Kidney (tissue), 14 donors: ENCODE data around the gene MRPS34. TPM values are rescaled to one million over a fixed set of nuclear protein-coding genes. Genes with fewer than 3 reads are reported as not detected.
A peak's percentile ranks its signal among the peaks of the same experiment; 100 is the strongest.

ENCODE experiments used
- DNase-seq, 5 donors: peaks; one replicate each; pipeline ENCODE4 v3.0.0-alpha.2; 2013 to 2020
- FAIRE-seq: peaks from 2 replicates; lab custom pipeline; 2012; peaks lifted over from hg19 to GRCh38; lab: Jason Lieb, UNC
- H3K27ac ChIP-seq, 2 donors: one replicate each; pipeline ENCODE4 v1.7.0; 2013; ENCODE audit warnings: low read depth in 2 of 2, low read length in 2 of 2, inconsistent platforms in 1 of 2
- H3K27me3 ChIP-seq: one replicate; pipeline ENCODE4 v1.7.1; 2013; ENCODE audit warnings: low read length, inconsistent platforms; ENCODE audit not compliant: control insufficient read depth, insufficient read depth
- H3K36me3 ChIP-seq, 3 donors: one replicate each; pipeline versions ENCODE4 v1.7.0 to v1.7.1; 2013; ENCODE audit warnings: low read length in 3 of 3, control low read depth in 1 of 3, inconsistent platforms in 1 of 3; ENCODE audit not compliant: insufficient read depth in 3 of 3, control insufficient read depth in 2 of 3
- H3K4me1 ChIP-seq, 3 donors: one replicate each; pipeline versions ENCODE4 v1.7.0 to v1.7.1; 2013; ENCODE audit warnings: low read length in 3 of 3, inconsistent platforms in 1 of 3, low read depth in 1 of 3; ENCODE audit not compliant: control insufficient read depth in 2 of 3, insufficient read depth in 2 of 3
- H3K4me3 ChIP-seq, 3 donors: one replicate each; pipeline versions ENCODE4 v1.7.0 to v1.8.1; 2013; ENCODE audit warnings: low read length in 3 of 3, control low read depth in 1 of 3, inconsistent platforms in 1 of 3
- H3K9ac ChIP-seq, 3 donors: one replicate each; pipeline versions ENCODE4 v1.7.0 to v1.7.1; 2013; ENCODE audit warnings: low read length in 3 of 3, control low read depth in 1 of 3, inconsistent platforms in 1 of 3
- H3K9me3 ChIP-seq, 3 donors: one replicate each; pipeline versions ENCODE4 v1.7.0 to v1.7.1; 2013; ENCODE audit warnings: low read length in 3 of 3, control low read depth in 1 of 3, inconsistent platforms in 1 of 3; ENCODE audit not compliant: control insufficient read depth in 2 of 3, insufficient read depth in 1 of 3
- intact Hi-C: fragments of 100-400 bp; cut with DNase I; formaldehyde crosslinking; loops from one replicate; pipeline ENCODE4 v1.11.1; 2022
- polyA plus RNA-seq: library from polyadenylated mRNA; stranded (reverse); fragments of 350-450 nt; fragmentation: Illumina TruSeq; extraction: RNeasy Lipid Tissue Mini Kit (QIAGEN cat#74804); gene quantifications from one replicate; pipeline ENCODE4 v1.2.3, GENCODE V29; 2014; ENCODE audit warnings: low read depth, low replicate concordance; ENCODE audit not compliant: insufficient read depth
- total RNA-seq: library from RNA; stranded (reverse); fragmentation: NEBNext Ultra II Directional; extraction: Animal tissue kit (Norgen Biotek cat#: 25700); gene quantifications from one replicate; pipeline ENCODE4 v1.2.1, GENCODE V29; 2021
- TF ChIP-seq, protein P1 (sequence below): IDR thresholded peaks from 3 replicates; pipeline ENCODE4 v1.5.1; 2012; ENCODE audit warnings: mild to moderate bottlenecking, moderate library complexity, borderline replicate concordance; ENCODE audit not compliant: insufficient read depth; ENCODE audit errors: extremely low read depth
- donor health status: control.
- donor health status: control.
- donor health status: control.
- donor health status: control.
- donor health status: control.
- donor health status: DM: yes; HTN: yes; CAD: no.
- donor health status: Normal renal cell carcinoma (clear cell type).

MRPS34 gene
- total and polyA plus RNA-seq, 2 donors from 2014 or later = 61.7 to 187 TPM

DNA sequence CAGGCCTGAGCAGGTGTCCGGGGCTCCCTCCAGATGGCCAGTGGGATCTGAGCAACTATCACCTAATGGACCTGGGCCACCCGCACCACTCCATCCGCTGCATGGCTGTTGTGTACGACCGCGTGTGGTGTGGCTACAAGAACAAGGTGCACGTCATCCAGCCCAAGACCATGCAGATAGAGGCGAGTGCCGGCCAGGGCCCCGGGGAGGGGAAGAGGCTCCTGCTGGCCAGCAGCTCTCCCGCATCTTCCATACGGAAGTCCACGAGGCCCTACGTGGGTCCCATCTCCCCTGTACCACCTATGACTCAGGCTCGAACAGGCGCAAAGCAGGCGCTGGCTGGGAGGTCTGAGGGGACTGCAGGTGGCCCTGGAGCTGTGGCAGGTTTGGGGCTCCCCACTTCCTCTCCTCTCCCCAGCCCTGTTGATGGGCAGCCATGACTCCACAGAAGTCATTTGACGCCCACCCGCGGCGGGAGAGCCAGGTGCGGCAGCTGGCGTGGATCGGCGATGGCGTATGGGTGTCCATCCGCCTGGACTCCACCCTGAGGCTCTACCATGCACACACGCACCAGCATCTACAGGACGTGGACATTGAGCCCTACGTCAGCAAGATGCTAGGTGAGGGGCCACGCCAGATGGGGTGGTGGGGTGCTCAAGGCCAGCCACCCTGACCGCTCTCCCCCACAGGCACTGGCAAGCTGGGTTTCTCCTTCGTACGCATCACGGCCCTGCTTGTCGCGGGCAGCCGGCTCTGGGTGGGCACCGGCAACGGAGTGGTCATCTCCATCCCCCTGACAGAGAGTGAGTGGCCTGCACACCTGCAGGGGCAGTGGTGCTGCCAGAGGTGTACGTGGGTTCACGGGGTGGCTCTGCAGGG is 5.6 kb downstream of the MRPS34 start:
- no peak for FAIRE-seq
- H3K4me1 ChIP-seq = peaks cover 0 to 11% (median 0%) of the 10 kb centered on the region in 3 donors
- peak in 1 of 5 donors; percentile 40 for DNase-seq
- H3K36me3 ChIP-seq = peaks cover 0 to 14% (median 7%) of the 10 kb centered on the region in 3 donors
- H3K4me3 ChIP-seq = no peak overlapping the region
- TF ChIP-seq, protein P1, sequence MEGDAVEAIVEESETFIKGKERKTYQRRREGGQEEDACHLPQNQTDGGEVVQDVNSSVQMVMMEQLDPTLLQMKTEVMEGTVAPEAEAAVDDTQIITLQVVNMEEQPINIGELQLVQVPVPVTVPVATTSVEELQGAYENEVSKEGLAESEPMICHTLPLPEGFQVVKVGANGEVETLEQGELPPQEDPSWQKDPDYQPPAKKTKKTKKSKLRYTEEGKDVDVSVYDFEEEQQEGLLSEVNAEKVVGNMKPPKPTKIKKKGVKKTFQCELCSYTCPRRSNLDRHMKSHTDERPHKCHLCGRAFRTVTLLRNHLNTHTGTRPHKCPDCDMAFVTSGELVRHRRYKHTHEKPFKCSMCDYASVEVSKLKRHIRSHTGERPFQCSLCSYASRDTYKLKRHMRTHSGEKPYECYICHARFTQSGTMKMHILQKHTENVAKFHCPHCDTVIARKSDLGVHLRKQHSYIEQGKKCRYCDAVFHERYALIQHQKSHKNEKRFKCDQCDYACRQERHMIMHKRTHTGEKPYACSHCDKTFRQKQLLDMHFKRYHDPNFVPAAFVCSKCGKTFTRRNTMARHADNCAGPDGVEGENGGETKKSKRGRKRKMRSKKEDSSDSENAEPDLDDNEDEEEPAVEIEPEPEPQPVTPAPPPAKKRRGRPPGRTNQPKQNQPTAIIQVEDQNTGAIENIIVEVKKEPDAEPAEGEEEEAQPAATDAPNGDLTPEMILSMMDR = no peak
- intact Hi-C loops = no loop called here
- H3K9me3 ChIP-seq = no peaks in the 10 kb centered on the region
- no peak overlapping the region for H3K9ac ChIP-seq
- no peak overlapping the region for H3K27ac ChIP-seq
- no peaks in the 10 kb centered on the region for H3K27me3 ChIP-seq

DNA sequence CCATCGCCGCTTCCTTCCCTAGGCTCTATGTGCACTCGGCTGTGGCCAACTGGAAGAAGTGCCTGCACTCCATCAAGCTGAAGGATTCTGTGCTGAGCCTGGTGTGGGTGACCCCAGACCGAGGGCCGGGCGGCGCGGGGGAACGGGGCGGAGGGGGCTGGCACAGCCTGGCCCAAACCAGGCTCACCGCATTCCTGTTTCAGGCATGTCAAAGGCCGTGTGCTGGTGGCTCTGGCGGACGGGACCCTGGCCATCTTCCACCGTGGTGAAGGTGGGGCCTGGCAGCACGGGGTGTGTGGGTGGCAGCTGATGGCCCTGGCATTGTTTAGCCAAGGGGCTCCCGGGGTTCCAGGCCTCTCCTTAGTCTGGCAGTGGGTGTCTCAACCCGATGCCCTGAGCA is 6.2 kb downstream of the MRPS34 start:
- intact Hi-C loops = no loop called here
- H3K4me3 ChIP-seq = no peak overlapping the region
- H3K9me3 ChIP-seq = no peaks in the 10 kb centered on the region
- H3K4me1 ChIP-seq = peaks cover 0 to 4% (median 0%) of the 10 kb centered on the region in 3 donors
- FAIRE-seq = no peak
- peak in 1 of 5 donors; percentile 32 for DNase-seq
- H3K36me3 ChIP-seq = peaks cover 0 to 14% (median 7%) of the 10 kb centered on the region in 3 donors
- no peak overlapping the region for H3K27ac ChIP-seq
- H3K9ac ChIP-seq = no peak overlapping the region
- TF ChIP-seq, protein P1 = no peak
- H3K27me3 ChIP-seq = no peaks in the 10 kb centered on the region

DNA sequence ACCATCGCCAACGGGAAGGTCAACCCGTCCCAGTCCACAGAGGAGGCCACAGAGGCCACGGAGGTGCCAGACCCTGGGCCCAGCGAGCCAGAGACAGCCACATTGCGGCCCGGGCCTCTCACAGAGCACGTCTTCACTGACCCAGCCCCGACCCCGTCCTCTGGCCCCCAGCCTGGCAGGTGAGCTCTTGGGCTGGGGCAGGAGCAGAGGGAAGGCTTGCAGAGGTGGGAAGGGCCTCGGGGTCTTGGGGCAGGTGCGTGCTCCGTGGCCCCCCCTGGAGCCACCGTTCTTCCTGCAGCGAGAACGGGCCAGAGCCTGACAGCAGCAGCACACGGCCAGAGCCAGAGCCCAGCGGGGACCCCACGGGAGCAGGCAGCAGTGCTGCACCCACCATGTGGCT is 6.7 kb downstream of the MRPS34 start:
- no peak for FAIRE-seq
- Histone ChIP-seq H3K9me3 (no peaks in the 10 kb centered on the region), H3K4me1 (peaks cover 0 to 4% (median 0%) of the 10 kb centered on the region in 3 donors), H3K27me3 (no peaks in the 10 kb centered on the region), H3K27ac (no peak overlapping the region), H3K9ac (no peak overlapping the region), H3K4me3 (no peak overlapping the region), H3K36me3 (peaks cover 0 to 14% (median 7%) of the 10 kb centered on the region in 3 donors)
- TF ChIP-seq, protein P1 = no peak
- DNase-seq = no peak
- intact Hi-C loops = no loop called here
